Endothelial cell (in vitro differentiated cells): ENCODE measurements around the gene IQCM. TPM values are rescaled to one million over a fixed set of nuclear protein-coding genes. Genes with fewer than 3 reads are reported as not detected.

ENCODE experiments used
- DNase-seq: peaks from one replicate; pipeline ENCODE4 v3.0.0; 2021; ENCODE audit warnings: low spot score
- H3K27ac Mint-ChIP-seq: one replicate; pipeline ENCODE4 v1.8.0; 2021; ENCODE audit warnings: mixed read lengths, inconsistent platforms; ENCODE audit not compliant: unreplicated experiment
- H3K27me3 Mint-ChIP-seq: one replicate; pipeline ENCODE4 v1.8.0; 2021; ENCODE audit warnings: mild to moderate bottlenecking, moderate library complexity, mixed read lengths, inconsistent platforms; ENCODE audit not compliant: unreplicated experiment
- H3K36me3 Mint-ChIP-seq: one replicate; pipeline ENCODE4 v1.8.0; 2021; ENCODE audit warnings: mild to moderate bottlenecking, low read depth, mixed read lengths, inconsistent platforms; ENCODE audit not compliant: unreplicated experiment
- H3K4me1 Mint-ChIP-seq: one replicate; pipeline ENCODE4 v1.8.0; 2021; ENCODE audit warnings: mild to moderate bottlenecking, mixed read lengths, inconsistent platforms; ENCODE audit not compliant: unreplicated experiment
- H3K4me3 Mint-ChIP-seq: one replicate; pipeline ENCODE4 v1.8.0; 2021; ENCODE audit warnings: mild to moderate bottlenecking, mixed read lengths, inconsistent platforms; ENCODE audit not compliant: unreplicated experiment
- H3K9me3 Mint-ChIP-seq: one replicate; pipeline ENCODE4 v1.8.0; 2021; ENCODE audit warnings: mixed read lengths, inconsistent platforms; ENCODE audit not compliant: unreplicated experiment
- total RNA-seq: library from RNA; stranded (reverse); fragmentation: NEBNext Ultra II Directional; extraction: Animal tissue kit (Norgen Biotek cat#: 25700); gene quantifications from one replicate; pipeline ENCODE4 v1.2.1, GENCODE V29; 2021; ENCODE audit not compliant: unreplicated experiment
- TF ChIP-seq, protein P1 (sequence below): fragments of 200-600 bp; sonication (generic); IDR thresholded peaks from one replicate; pipeline ENCODE4 v1.5.0; 2021; ENCODE audit warnings: antibody characterized with exemption; ENCODE audit not compliant: unreplicated experiment

The IQCM gene
- total RNA-seq, 1 donor from 2014 or later: not detected

- no peaks in the 10 kb centered on the region for H3K36me3 Mint-ChIP-seq
- no peak overlapping the region for H3K4me3 Mint-ChIP-seq
- no peaks in the 10 kb centered on the region for H3K27me3 Mint-ChIP-seq
- no peaks in the 10 kb centered on the region for H3K9me3 Mint-ChIP-seq
- H3K4me1 Mint-ChIP-seq: no peaks in the 10 kb centered on the region
- H3K27ac Mint-ChIP-seq: no peak overlapping the region
- TF ChIP-seq, protein P1, sequence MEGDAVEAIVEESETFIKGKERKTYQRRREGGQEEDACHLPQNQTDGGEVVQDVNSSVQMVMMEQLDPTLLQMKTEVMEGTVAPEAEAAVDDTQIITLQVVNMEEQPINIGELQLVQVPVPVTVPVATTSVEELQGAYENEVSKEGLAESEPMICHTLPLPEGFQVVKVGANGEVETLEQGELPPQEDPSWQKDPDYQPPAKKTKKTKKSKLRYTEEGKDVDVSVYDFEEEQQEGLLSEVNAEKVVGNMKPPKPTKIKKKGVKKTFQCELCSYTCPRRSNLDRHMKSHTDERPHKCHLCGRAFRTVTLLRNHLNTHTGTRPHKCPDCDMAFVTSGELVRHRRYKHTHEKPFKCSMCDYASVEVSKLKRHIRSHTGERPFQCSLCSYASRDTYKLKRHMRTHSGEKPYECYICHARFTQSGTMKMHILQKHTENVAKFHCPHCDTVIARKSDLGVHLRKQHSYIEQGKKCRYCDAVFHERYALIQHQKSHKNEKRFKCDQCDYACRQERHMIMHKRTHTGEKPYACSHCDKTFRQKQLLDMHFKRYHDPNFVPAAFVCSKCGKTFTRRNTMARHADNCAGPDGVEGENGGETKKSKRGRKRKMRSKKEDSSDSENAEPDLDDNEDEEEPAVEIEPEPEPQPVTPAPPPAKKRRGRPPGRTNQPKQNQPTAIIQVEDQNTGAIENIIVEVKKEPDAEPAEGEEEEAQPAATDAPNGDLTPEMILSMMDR: no peak
- no peak for DNase-seq
Observed at GRCh38 chr4:149702414-149703293, 113.0 kb downstream of the IQCM start.

DNA sequence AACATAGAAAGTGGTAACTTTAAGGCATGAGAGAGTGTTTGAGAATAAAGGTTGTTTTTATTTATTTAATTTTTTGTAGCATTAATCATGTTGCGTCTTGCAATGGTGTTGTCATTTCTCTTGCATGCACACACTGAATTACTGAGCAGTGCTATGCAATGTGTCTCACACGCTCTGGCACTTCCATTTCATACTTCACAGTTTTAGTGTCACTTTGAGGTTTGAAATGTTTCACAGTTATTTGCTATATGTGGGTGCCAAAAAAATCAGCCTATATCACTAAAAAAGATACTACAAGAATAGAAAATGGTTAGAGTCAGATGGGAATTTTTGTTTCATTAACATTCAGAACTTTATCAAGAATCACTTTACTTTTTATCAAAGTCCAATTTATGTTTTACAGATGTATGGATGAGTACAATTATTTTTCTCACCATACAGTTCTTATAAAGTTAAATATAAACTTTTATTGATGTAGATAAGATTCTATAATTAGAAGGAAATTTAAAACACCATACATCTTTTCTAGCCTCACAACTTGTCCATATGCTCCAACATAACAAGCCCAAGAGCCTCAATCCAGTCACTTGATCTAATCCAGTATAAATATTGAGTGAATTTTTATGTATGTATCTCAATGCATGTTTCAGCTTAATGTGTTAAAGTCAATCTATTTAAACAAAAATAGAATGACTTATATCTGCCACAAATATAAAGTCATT, 114.0 kb downstream of the IQCM start:
- TF ChIP-seq, protein P1: no peak
- no peak overlapping the region for H3K4me3 Mint-ChIP-seq
- H3K4me1 Mint-ChIP-seq: no peaks in the 10 kb centered on the region
- H3K27me3 Mint-ChIP-seq: no peaks in the 10 kb centered on the region
- no peak overlapping the region for H3K27ac Mint-ChIP-seq
- H3K36me3 Mint-ChIP-seq: no peaks in the 10 kb centered on the region
- no peak for DNase-seq
- H3K9me3 Mint-ChIP-seq: no peaks in the 10 kb centered on the region

DNA sequence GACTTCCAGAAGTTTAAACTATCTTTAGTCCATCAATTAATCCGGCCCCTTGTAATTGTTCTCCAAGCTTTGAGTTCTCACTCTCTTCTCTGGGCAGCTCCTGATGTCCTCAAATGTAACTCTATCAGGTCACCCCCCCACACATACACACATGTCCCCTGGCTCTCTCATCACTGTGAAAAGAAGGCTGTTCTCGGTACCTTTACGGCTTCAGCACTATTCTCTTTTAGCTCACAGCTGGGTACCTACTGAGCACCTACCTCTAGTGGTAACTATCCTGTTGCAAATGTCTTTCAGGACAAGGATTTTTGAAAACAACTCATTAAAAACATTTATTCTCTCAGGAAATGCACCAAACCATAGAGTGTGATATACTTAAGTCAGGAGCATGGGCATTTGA, 115.4 kb downstream of the IQCM start:
- Mint-ChIP-seq H3K36me3 (no peaks in the 10 kb centered on the region), H3K9me3 (no peaks in the 10 kb centered on the region), H3K4me3 (no peak overlapping the region), H3K27ac (no peak overlapping the region), H3K27me3 (no peaks in the 10 kb centered on the region), H3K4me1 (no peaks in the 10 kb centered on the region)
- DNase-seq: no peak
- TF ChIP-seq, protein P1: no peak

GRCh38 chr4:149699642-149700041, 116.0 kb downstream of the IQCM start:
- Mint-ChIP-seq H3K36me3 (no peaks in the 10 kb centered on the region), H3K4me3 (no peak overlapping the region), H3K9me3 (no peaks in the 10 kb centered on the region), H3K27ac (no peak overlapping the region), H3K4me1 (no peaks in the 10 kb centered on the region), H3K27me3 (no peaks in the 10 kb centered on the region)
- no peak for DNase-seq
- TF ChIP-seq, protein P1: no peak

GRCh38 chr4:149690726-149691125, 124.9 kb downstream of the IQCM start:
- Mint-ChIP-seq H3K9me3 (no peaks in the 10 kb centered on the region), H3K4me3 (no peak overlapping the region), H3K4me1 (no peaks in the 10 kb centered on the region), H3K27me3 (peaks cover 1% of the 10 kb centered on the region), H3K36me3 (no peaks in the 10 kb centered on the region), H3K27ac (no peak overlapping the region)
- TF ChIP-seq, protein P1: peak; percentile 31
- DNase-seq: no peak
